CD4-positive, alpha-beta T cell treated with Interferon alpha-2 for 1 hour (primary cell): ENCODE data around the gene PHOSPHO2.

Experiments used
- DNase-seq, 2 donors: peaks; one replicate each; pipeline ENCODE4 v3.0.0-alpha.2; 2020 to 2022

PHOSPHO2 gene

DNA sequence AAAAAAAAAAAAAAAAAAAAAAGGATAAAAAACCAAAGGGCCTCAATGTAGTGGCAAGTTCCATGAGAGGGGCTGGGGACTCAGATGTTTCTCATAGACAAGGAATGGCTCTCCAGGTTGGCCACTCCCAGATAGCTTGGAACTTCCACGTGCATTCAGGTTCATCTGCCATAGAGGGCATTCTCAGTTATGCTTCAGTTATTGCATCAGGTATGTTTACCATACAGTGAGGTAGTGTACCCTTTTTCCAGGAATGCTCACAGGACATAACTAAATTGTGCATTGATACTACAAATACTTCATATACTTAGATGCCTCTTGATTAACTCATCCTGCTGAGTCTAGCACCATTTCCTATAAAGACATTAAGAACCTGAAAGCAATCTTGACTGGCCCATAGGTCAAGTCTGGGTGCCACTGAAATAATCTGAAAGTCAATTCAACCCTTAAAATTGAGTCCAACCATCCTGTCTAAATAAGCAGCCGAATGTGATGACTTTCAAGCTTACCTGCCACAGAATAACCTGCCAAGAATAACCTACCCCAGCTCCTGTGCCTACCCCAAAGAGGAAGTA is 24.7 kb downstream of the PHOSPHO2 start:
- DNase-seq = no peak

DNA sequence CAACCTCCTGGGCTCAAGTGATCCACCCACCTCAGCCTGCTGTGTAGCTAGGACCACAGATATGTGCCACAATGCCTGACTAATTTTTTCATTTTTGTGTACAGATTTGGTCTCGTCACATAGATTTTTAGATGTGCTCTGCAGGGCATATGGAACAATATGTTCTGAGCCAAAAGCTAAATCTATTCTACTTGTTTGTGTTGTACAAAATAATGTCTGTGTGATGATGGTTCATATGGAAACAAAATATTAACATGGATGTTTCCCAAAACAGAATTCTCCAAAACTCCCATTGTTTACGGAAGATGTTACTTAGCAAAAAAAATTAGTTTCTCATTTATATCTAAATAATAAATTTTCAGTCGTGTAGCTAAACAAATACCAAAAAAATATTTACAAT is 26.7 kb downstream of the PHOSPHO2 start:
- no peak for DNase-seq

DNA sequence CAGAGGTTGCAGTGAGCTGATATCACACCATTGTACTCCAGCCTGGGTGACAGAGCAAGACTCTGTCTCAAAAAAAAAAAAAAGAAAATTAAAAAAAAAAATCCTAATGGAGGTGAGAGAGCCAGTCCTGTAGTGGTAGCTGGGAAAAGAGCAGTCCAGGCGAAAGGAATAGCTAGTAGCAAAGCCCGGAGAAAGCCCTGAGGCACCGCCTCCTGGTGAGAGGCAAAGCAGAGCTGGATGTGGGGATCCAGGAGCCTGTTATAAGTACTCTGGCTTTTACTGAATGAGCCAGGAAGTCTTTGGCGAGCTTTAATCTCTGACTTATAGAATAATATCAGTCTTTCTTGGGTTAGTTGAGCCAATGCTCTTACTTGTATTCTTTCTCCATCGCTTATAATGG is 32.8 kb downstream of the PHOSPHO2 start:
- no peak for DNase-seq

DNA sequence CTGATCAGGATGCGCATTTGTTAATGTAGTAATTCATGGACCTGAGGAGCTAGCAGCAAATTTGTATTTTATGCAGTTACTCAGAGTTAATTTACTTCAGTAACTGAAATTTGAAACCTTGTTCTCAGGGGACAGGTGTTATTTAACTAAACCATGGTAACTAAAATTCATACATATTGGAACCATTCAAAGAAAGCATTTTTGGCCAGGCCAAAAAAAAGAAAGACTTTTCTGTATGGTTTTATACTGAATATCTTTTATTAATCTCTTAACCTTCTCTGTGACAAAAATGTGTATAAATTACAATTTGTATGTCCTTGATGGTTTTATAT is 35.0 kb downstream of the PHOSPHO2 start:
- no peak for DNase-seq

DNA sequence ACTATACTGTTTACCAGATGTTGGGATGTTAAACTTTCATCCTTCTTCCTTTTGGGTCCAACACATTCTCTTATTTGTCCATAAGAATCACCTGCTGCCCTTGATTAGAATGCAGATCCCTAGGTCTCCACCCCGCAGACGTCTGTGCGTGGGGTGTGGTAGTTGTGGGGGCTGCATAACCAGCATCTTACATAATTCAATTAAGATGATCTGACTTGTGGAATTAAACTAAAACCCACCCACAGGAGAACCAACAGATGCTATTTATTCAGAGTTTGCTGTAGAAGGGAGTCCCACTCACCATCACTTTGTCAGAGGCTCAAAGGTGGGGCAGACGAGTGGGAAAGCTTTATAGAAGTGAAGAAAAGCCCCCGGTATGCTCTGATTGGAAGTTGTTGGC is 37.8 kb downstream of the PHOSPHO2 start:
- no peak for DNase-seq

DNA sequence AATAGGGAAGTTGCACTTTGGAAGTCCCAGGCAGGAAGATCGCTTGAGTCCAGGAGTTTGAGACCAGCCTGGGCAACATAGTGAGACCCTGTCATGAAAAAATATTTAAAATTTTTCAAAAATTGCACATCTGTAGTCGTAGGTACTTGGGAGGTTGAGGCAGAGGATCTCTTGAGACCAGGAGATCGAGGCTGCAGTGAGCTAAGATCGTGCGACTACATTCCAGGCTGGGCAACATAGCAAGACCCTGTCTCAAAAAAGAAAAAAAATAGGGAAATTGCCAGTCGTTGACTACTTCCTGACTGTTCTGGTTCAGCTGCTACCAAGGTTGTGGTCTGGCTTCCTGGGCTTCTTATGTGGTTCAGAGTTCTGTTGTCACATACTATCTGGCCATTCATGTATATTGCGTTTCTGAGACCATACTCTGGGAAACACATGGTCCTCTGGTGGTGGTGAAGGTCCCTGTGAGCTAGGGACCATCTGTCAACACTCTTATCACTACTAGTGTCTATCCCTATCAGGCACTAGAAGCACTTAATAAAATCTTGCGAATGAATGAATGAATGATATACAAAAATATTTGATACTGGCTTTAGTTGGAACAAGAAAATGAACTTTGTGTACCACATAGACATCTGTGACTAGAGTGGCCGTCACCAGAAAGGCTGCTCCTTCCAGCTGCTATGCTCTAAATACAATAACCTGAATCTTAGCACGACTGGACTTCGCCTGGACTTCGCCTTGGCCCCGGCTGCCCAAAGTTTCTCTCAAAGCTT is 38.5 kb downstream of the PHOSPHO2 start:
- no peak for DNase-seq

DNA sequence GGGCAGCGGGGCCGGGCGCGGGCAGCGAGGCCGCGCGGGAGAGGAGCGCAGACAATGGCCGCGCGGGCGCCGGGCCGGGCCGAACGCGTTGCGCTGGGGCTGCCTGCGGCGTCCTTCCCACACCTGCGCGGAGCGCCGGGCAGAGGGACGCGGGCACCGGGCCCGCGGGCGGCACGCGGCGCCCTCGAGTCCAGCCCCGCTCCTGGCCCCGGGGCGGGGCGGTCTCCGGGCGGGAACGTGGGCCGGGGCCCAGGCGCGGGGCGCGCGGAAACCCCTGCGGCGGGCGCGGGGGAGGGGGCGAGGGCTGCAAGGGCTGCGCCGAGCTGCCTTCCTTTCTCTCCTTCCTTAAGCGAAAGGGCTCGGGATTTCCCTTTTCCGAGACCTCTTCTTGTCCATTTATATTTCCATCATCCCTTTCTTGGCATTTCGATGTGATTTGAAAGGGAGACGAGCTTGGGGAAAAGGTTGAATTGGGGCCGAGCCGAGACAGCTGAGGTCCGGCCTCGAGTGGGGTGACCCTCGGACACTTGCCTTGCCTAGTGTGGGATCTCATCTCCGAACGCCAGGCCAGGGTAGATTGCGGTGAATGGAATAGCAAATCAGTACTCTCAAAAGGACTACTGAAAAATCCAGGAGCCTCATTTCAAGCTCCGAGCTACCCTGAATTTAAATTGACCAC is 40.0 kb downstream of the PHOSPHO2 start:
- DNase-seq = no peak

DNA sequence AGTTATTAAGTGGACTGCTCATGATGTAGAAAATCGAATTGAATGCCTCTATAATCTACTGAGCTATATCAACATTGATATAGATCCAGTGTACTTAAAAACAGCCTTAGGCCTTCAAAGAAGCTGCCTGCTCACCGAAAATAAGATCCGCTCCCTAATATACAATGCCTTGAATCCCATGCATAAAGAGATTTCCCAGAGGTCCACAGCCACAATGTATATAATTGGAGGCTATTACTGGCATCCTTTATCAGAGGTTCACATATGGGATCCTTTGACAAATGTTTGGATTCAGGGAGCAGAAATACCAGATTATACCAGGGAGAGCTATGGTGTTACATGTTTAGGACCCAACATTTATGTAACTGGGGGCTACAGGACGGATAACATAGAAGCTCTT is 41.4 kb downstream of the PHOSPHO2 start:
- DNase-seq = no peak

DNA sequence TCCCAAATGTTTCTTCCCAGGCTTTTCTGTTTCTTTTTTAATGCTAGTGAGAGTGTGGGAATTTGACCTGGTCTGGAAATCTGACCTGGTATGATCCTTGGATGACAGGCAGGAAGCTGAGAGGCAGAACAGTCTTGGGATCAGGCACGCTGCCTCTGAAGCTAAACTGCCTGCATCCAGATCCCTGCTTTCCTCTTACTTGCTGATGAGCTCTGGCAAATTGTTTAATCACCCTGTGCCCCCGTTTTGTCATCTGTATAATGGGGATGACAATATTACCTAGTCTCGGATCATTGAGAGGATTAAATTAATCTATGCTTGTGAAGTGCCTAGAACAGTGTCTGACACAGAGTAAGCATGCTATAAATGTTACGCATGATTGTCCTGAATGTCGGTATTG is 42.6 kb downstream of the PHOSPHO2 start:
- no peak for DNase-seq

DNA sequence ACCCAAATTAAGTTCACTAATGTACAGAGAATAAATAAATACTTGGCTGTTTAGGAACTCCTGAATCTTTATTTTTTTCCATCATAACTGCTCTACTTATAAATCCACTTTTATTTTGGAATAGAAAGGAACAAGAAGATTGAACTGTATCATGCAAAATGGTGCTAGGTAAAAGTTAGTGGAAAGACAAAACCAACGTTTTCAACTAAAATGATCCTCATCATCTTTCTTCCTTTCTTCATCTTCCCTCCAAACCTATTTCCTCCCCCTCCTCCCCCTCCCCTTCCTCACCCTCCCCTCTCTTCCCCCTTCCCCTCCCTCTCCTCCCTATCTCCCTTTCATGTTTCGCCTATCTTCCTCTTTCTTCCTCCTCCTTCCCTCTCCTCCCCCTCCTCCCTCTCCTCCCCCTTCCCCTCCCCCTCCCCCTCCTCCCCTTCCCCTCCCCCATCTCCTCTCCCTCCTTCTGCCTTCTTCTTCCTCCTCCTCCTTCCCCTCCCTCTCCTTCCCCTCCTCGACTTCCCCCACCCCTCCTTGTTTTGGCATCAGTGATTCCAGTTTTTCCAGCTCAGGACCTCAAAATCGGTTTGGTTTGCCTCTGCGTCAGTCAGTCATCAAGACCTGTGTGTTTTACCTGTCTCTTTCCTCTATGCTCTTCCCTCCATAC is 44.4 kb downstream of the PHOSPHO2 start:
- DNase-seq = no peak

DNA sequence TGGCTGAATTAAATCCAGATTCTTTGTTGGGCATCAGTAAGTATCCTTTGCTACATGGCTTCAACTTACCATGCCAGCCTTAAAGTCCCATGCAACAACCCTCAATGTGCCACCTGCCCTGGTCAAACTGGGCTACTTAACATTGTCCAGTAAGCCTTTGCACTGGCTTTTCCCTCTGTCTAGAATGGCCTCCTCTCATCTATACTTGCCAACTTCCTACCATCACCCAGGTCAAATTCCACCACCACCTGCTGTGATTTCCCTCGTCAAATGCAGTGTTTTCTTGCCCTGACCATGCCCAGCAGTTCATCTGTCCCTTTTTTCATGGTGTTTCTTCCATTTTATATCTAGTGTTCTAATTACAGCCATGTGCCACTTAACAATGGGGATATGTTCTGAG is 45.1 kb downstream of the PHOSPHO2 start:
- DNase-seq = no peak

DNA sequence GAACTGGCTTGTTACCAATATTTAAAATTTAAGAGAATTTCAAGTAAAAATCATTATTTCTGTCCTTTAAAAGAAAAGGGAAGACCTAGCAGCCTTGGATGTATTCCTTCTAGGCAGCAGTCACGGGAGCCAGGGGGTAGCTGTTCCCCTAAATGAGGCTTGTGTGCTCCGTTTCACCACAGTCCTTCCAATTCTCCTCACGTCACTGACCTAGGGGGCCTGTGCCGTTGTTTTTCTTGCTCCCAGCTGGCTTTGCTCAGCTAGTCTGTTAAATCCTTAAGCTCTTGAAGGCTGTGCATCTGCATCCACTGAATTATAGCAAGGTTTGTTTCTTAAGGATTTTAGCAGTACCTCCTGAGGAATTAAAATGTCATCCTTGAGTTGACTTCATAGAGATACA is 49.3 kb downstream of the PHOSPHO2 start:
- DNase-seq = no peak

DNA sequence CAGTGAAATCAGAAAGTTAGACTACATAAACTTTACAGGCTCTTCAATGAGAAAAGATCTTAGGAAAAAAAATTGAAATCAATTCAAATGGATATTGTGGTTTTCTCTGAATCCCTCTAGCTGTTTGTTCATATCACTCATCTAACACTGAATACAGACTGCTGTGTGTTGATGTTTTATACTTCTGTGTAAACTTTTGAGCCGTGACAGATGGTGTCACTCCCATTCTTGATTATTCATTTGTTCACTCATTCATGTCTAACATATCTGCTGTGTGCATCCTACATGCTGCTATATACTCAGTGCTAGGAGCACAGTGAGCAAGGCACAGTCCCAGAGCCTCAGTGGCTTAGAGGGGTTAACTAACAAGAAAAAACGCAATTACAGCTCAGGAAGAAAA is 52.0 kb downstream of the PHOSPHO2 start:
- DNase-seq = no peak

DNA sequence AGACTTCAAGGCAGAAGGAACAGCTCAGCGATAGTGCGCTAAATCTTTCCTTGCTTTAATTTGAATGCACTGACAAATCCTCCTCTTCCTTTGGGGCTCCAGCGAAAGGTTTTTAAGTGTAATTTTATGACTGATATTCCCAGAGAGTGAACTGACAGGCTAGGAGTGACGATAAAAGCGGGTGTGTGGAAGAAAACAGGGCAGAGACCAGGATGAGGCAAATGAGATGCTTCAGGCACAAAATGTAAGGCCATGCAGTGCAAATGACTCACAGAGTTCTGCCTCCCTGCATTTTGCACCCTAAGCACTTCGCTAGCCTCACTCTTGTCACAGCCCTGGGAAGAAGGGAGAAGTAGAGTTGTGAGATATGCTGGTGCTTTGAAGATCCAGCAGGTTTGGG is 54.0 kb downstream of the PHOSPHO2 start:
- no peak for DNase-seq
